Mesenchymal stem cell (in vitro differentiated cells and primary cell): Measurements from ENCODE around the gene MFN2. TPM values are rescaled to one million over a fixed set of nuclear protein-coding genes. Genes with fewer than 3 reads are reported as not detected.

Source experiments
- DNase-seq: peaks from one replicate; pipeline ENCODE4 v3.0.0-alpha.2; 2013
- H2AFZ ChIP-seq: one replicate; pipeline ENCODE4 v1.6.1; 2013; ENCODE audit warnings: low read depth, mild to moderate bottlenecking, control low read depth, inconsistent platforms, low read length, moderate library complexity
- H2AK5ac ChIP-seq: 2 replicates; pipeline ENCODE4 v1.6.1; 2013; ENCODE audit warnings: low read length, moderate library complexity, mild to moderate bottlenecking, inconsistent platforms; ENCODE audit not compliant: severe bottlenecking
- H2BK120ac ChIP-seq: one replicate; pipeline ENCODE4 v1.6.1; 2013; ENCODE audit warnings: low read depth, mild to moderate bottlenecking, inconsistent platforms, low read length, moderate library complexity
- H2BK12ac ChIP-seq, 2 experiments: one replicate each; pipeline ENCODE4 v1.6.1; 2013; ENCODE audit warnings: inconsistent platforms in 2 of 2, low read length in 2 of 2, mild to moderate bottlenecking in 2 of 2, moderate library complexity in 2 of 2, control low read depth in 1 of 2
- H2BK15ac ChIP-seq: one replicate; pipeline ENCODE4 v1.6.1; 2013; ENCODE audit warnings: mild to moderate bottlenecking, low read depth, inconsistent platforms; ENCODE audit not compliant: poor library complexity, severe bottlenecking
- H2BK5ac ChIP-seq: 2 replicates; pipeline ENCODE4 v1.6.1; 2013; ENCODE audit warnings: low read depth, mild to moderate bottlenecking, low read length, control low read depth, inconsistent platforms; ENCODE audit not compliant: poor library complexity, severe bottlenecking
- H3K14ac ChIP-seq, 2 experiments: one replicate each; pipeline ENCODE4 v1.6.1; 2013; ENCODE audit warnings: inconsistent platforms in 2 of 2, low read length in 2 of 2, control low read depth in 1 of 2, mild to moderate bottlenecking in 1 of 2, moderate library complexity in 1 of 2
- H3K18ac ChIP-seq, 2 experiments: one replicate each; pipeline ENCODE4 v1.6.1; 2013; ENCODE audit warnings: inconsistent platforms in 2 of 2, low read length in 2 of 2, control low read depth in 1 of 2, low read depth in 1 of 2, mild to moderate bottlenecking in 1 of 2
- H3K23ac ChIP-seq, 2 experiments: one replicate each; pipeline ENCODE4 v1.6.1; 2013; ENCODE audit warnings: inconsistent platforms in 2 of 2, low read length in 2 of 2, mild to moderate bottlenecking in 2 of 2, moderate library complexity in 2 of 2, control low read depth in 1 of 2
- H3K27ac ChIP-seq: 2 replicates; pipeline ENCODE4 v1.5.1; 2013; ENCODE audit warnings: mild to moderate bottlenecking, moderate library complexity, low read length, control low read depth, inconsistent platforms; ENCODE audit not compliant: poor library complexity, severe bottlenecking
- H3K27me3 ChIP-seq, 2 experiments: 2 replicates each; pipeline versions ENCODE4 v1.6.1 to v1.7.0; 2013; ENCODE audit warnings: low read length in 2 of 2, mild to moderate bottlenecking in 2 of 2, moderate library complexity in 2 of 2, control low read depth in 1 of 2, inconsistent platforms in 1 of 2; ENCODE audit not compliant: control insufficient read depth in 1 of 2, insufficient read depth in 1 of 2
- H3K36me3 ChIP-seq, 2 experiments: 2 replicates each; pipeline versions ENCODE4 v1.6.1 to v1.7.0; 2013; ENCODE audit warnings: low read length in 2 of 2, control low read depth in 1 of 2, inconsistent platforms in 1 of 2, low read depth in 1 of 2, mild to moderate bottlenecking in 1 of 2; ENCODE audit not compliant: insufficient read depth in 2 of 2, control insufficient read depth in 1 of 2
- H3K4ac ChIP-seq, 2 experiments: one replicate each; pipeline ENCODE4 v1.6.1; 2013; ENCODE audit warnings: inconsistent platforms in 2 of 2, low read length in 2 of 2, mild to moderate bottlenecking in 2 of 2, moderate library complexity in 2 of 2, control low read depth in 1 of 2, low read depth in 1 of 2
- H3K4me1 ChIP-seq: 2 replicates; pipeline ENCODE4 v1.6.1; 2013; ENCODE audit warnings: low read depth, low read length, control low read depth; ENCODE audit not compliant: control insufficient read depth, insufficient read depth
- H3K4me2 ChIP-seq: 2 replicates; pipeline ENCODE4 v1.6.1; 2013; ENCODE audit warnings: low read length, mild to moderate bottlenecking, inconsistent platforms; ENCODE audit not compliant: poor library complexity, severe bottlenecking
- H3K4me3 ChIP-seq, 2 experiments: 2 replicates each; pipeline versions ENCODE4 v1.5.1 to v1.7.0; 2013; ENCODE audit warnings: low read length in 2 of 2, mild to moderate bottlenecking in 2 of 2, control low read depth in 1 of 2, low read depth in 1 of 2; ENCODE audit not compliant: insufficient read depth in 1 of 2
- H3K79me1 ChIP-seq: replicated peaks from 2 replicates; pipeline ENCODE4 v1.6.1; 2013; ENCODE audit warnings: mild to moderate bottlenecking, control low read depth, low read length, inconsistent platforms; ENCODE audit not compliant: poor library complexity, severe bottlenecking
- H3K9ac ChIP-seq: 2 replicates; pipeline ENCODE4 v1.7.0; 2013; ENCODE audit warnings: mild to moderate bottlenecking, low read length, moderate library complexity
- H3K9me3 ChIP-seq: 2 replicates; pipeline ENCODE4 v1.7.0; 2013; ENCODE audit warnings: mild to moderate bottlenecking, low read length; ENCODE audit not compliant: control insufficient read depth
- H4K8ac ChIP-seq: one replicate; pipeline ENCODE4 v1.6.1; 2013; ENCODE audit warnings: inconsistent platforms, mild to moderate bottlenecking, low read length, moderate library complexity
- H4K91ac ChIP-seq: one replicate; pipeline ENCODE4 v1.6.1; 2013; ENCODE audit warnings: mild to moderate bottlenecking, low read length, inconsistent platforms
- WGBS: methylation state at CpG from one replicate; pipeline ENCODE4 v1.1.7; 2013; ENCODE audit warnings: mixed read lengths; 5-methylcytosine and 5-hydroxymethylcytosine counted together
- polyA plus RNA-seq, 2 experiments: library from polyadenylated mRNA; stranded (reverse); fragments of 200-250 nt; gene quantifications; one replicate each; pipeline ENCODE4 v1.2.3, GENCODE V29; 2013

MFN2 gene
- 32.9 TPM for polyA plus RNA-seq (2013, experiment 1 of 2)
- 32.5 TPM for polyA plus RNA-seq (2013, experiment 2 of 2)

GRCh38 chr1:11979851-11980675 is at the start of gene MFN2:
Gene MFN2 (plus strand): TSS chr1:11980444. CDS start chr1:11989169, 8,725 bp downstream.
- peaks cover 28% of the 10 kb centered on the region for H3K79me1 ChIP-seq
- H3K27ac ChIP-seq = peak within 1 kb of the TSS; percentile 61
- peaks cover 23% of the 10 kb centered on the region for H3K4me1 ChIP-seq
- H4K8ac ChIP-seq = peak within 1 kb of the TSS; percentile 94
- H3K36me3 ChIP-seq = peaks cover 33 to 37% of the 10 kb centered on the region in 2 experiments
- no peaks in the 10 kb centered on the region for H3K27me3 ChIP-seq
- peak within 1 kb of the TSS; percentile 92 to 93 for H3K4me3 ChIP-seq
- H3K9me3 ChIP-seq = no peaks in the 10 kb centered on the region
- H2AK5ac ChIP-seq = no peak within 1 kb of the TSS
- H4K91ac ChIP-seq = peak within 1 kb of the TSS; percentile 78
- H2BK120ac ChIP-seq = peak within 1 kb of the TSS; percentile 80
- DNase-seq = peak; percentile 98
- H2BK12ac ChIP-seq = peak within 1 kb of the TSS; percentile 30 to 33
- H2AFZ ChIP-seq = peak within 1 kb of the TSS; percentile 87
- peak within 1 kb of the TSS; percentile 85 for H3K4me2 ChIP-seq
- H3K9ac ChIP-seq = peak within 1 kb of the TSS; percentile 95
- peak within 1 kb of the TSS; percentile 49 for H2BK5ac ChIP-seq
- peak within 1 kb of the TSS; percentile 55 to 94 for H3K18ac ChIP-seq
- under 1% methylated on average over 62 of the region's 74 CpGs for WGBS
- H3K23ac ChIP-seq = peak within 1 kb of the TSS in 1 of 2 experiments; percentile 66
- H3K14ac ChIP-seq = no peak within 1 kb of the TSS
- H3K4ac ChIP-seq = peak within 1 kb of the TSS; percentile 68 to 91
- H2BK15ac ChIP-seq = no peak within 1 kb of the TSS

GRCh38 chr1:11930571-11931445 is 49.4 kb upstream of the MFN2 start:
- no peak overlapping the region for H3K4me2 ChIP-seq
- no peaks in the 10 kb centered on the region for H3K27me3 ChIP-seq
- H3K18ac ChIP-seq = peak overlapping the region in 1 of 2 experiments; percentile 9
- DNase-seq = no peak
- peaks cover 10% of the 10 kb centered on the region for H3K4me1 ChIP-seq
- peaks cover 0 to under 1% of the 10 kb centered on the region in 2 experiments for H3K36me3 ChIP-seq
- no peak overlapping the region for H2BK120ac ChIP-seq
- WGBS = 78% methylated on average over 7 of the region's 7 CpGs
- peak overlapping the region; percentile 27 for H4K8ac ChIP-seq
- H3K4me3 ChIP-seq = no peak overlapping the region
- no peak overlapping the region for H4K91ac ChIP-seq
- H2BK15ac ChIP-seq = no peak overlapping the region
- H3K79me1 ChIP-seq = peaks cover 5% of the 10 kb centered on the region
- peak overlapping the region in 1 of 2 experiments; percentile 54 for H3K4ac ChIP-seq
- H3K27ac ChIP-seq = no peak overlapping the region
- no peaks in the 10 kb centered on the region for H3K9me3 ChIP-seq
- no peak overlapping the region for H2BK5ac ChIP-seq
- no peak overlapping the region for H3K14ac ChIP-seq
- no peak overlapping the region for H3K23ac ChIP-seq
- peak overlapping the region in 1 of 2 experiments; percentile 6 for H2BK12ac ChIP-seq
- H3K9ac ChIP-seq = no peak overlapping the region
- no peak overlapping the region for H2AK5ac ChIP-seq
- H2AFZ ChIP-seq = no peak overlapping the region

- Histone ChIP-seq H3K14ac (no peak overlapping the region), H2AFZ (no peak overlapping the region), H4K91ac (no peak overlapping the region), H3K27ac (no peak overlapping the region), H3K4ac (no peak overlapping the region), H3K18ac (no peak overlapping the region), H3K4me1 (peaks cover 13% of the 10 kb centered on the region), H2AK5ac (no peak overlapping the region), H4K8ac (no peak overlapping the region), H3K27me3 (no peaks in the 10 kb centered on the region), H2BK5ac (no peak overlapping the region), H2BK12ac (no peak overlapping the region), H3K79me1 (peaks cover 10% of the 10 kb centered on the region), H3K4me3 (no peak overlapping the region), H3K23ac (no peak overlapping the region), H3K36me3 (peaks cover 0 to 3% of the 10 kb centered on the region in 2 experiments), H3K9ac (no peak overlapping the region), H3K9me3 (no peaks in the 10 kb centered on the region), H3K4me2 (no peak overlapping the region), H2BK15ac (no peak overlapping the region), H2BK120ac (no peak overlapping the region)
- DNase-seq = no peak
- WGBS = 94% methylated on average over 8 of the region's 10 CpGs
Measured at GRCh38 chr1:11931845-11932244, 48.4 kb upstream of the MFN2 start.
